HepG2 (cell line): ENCODE measurements around the gene TTN. TPM values are rescaled to one million over a fixed set of nuclear protein-coding genes. Genes with fewer than 3 reads are reported as not detected.

Source experiments
- ATAC-seq: fragments of 200-7000 bp; cut with Tn5 transposase; 3 replicates; pipeline ENCODE4 v1.9.1; 2020; ENCODE audit warnings: mild to moderate bottlenecking, moderate library complexity
- BruUV-seq: library from RNA; stranded (reverse); fragments of 400-500 nt; replicated peaks from 2 replicates; lab custom pipeline; 2021; lab: Mats Ljungman, UMichigan
- CTCF ChIA-PET: fragments of 300-600 bp; formaldehyde crosslinking; extraction: SDS; loops from one replicate; lab custom pipeline; 2021; ENCODE audit warnings: low total read pairs, inconsistent platforms, low intra/inter-chr PET ratio; lab: Yijun Ruan, JAX
- POLR2A ChIA-PET: fragments of 350-600 bp; sonication (Branson Sonifier 250); formaldehyde crosslinking; loops from one replicate; lab custom pipeline; 2020; ENCODE audit warnings: antibody characterized with exemption, inconsistent platforms; lab: Yijun Ruan, JAX
- DNase-seq: peaks from one replicate; pipeline ENCODE4 v3.0.0-alpha.2; 2015; ENCODE audit warnings: low spot score
- FAIRE-seq: peaks from 3 replicates; lab custom pipeline; 2011; peaks lifted over from hg19 to GRCh38; lab: Jason Lieb, UNC
- H2AFZ ChIP-seq: one replicate; pipeline ENCODE4 v1.6.1; 2011; ENCODE audit warnings: low read length, inconsistent platforms
- H3K27ac ChIP-seq: fragments of 300-600 bp; 3 replicates; pipeline ENCODE4 v1.8.0; 2011; ENCODE audit warnings: mixed run types, mild to moderate bottlenecking, mixed read lengths, low read length, inconsistent platforms; ENCODE audit not compliant: insufficient read depth; ENCODE audit errors: extremely low read length
- H3K27me3 ChIP-seq, 2 experiments: fragments of 200-600 bp in 1 of 2; 2 replicates in 1 of 2; 3 replicates in 1 of 2; pipeline versions ENCODE4 v1.6.0 to v1.8.0; 2011; ENCODE audit warnings: low read length in 2 of 2, mild to moderate bottlenecking in 2 of 2, moderate library complexity in 2 of 2, inconsistent platforms in 1 of 2; ENCODE audit not compliant: insufficient read depth in 2 of 2, control insufficient read depth in 1 of 2
- H3K36me3 ChIP-seq, 2 experiments: fragments of 200-600 bp in 1 of 2; replicated peaks in 1 of 2; 2 replicates in 1 of 2; 3 replicates in 1 of 2; pipeline versions ENCODE4 v1.5.1 to v1.8.0; 2011; ENCODE audit warnings: low read length in 2 of 2, inconsistent platforms in 1 of 2; ENCODE audit not compliant: insufficient read depth in 2 of 2, control insufficient read depth in 1 of 2
- H3K4me1 ChIP-seq: 2 replicates; pipeline ENCODE4 v1.5.1; 2012; ENCODE audit warnings: low read length, inconsistent platforms; ENCODE audit not compliant: insufficient read depth
- H3K4me2 ChIP-seq: 2 replicates; pipeline ENCODE4 v1.6.0; 2011; ENCODE audit warnings: low read depth, low read length, inconsistent platforms
- H3K4me3 ChIP-seq, 3 experiments: fragments of 200-600 bp in 1 of 3; sonication (generic), shearing (Covaris generic) in 1 of 3; replicated peaks in 1 of 3; 2 replicates each; pipeline ENCODE4 v1.5.1; 2011 to 2016; ENCODE audit warnings: low read length in 3 of 3, inconsistent platforms in 2 of 3, low read depth in 2 of 3, mild to moderate bottlenecking in 2 of 3, control low read depth in 1 of 3, mixed read lengths in 1 of 3; ENCODE audit not compliant: insufficient read depth in 1 of 3
- H3K79me2 ChIP-seq: one replicate; pipeline ENCODE4 v1.6.1; 2011; ENCODE audit warnings: low read length, inconsistent platforms; ENCODE audit not compliant: insufficient read depth
- H3K9ac ChIP-seq: 2 replicates; pipeline ENCODE4 v1.6.0; 2011; ENCODE audit warnings: mild to moderate bottlenecking, low read depth, low read length, inconsistent platforms; ENCODE audit not compliant: insufficient read depth
- H3K9me3 ChIP-seq: 2 replicates; pipeline ENCODE4 v1.5.1; 2012; ENCODE audit warnings: mild to moderate bottlenecking, low read length
- H4K20me1 ChIP-seq: 2 replicates; pipeline ENCODE4 v1.6.0; 2011; ENCODE audit warnings: inconsistent platforms, mild to moderate bottlenecking, low read length, moderate library complexity; ENCODE audit not compliant: insufficient read depth
- ATF5 ChIP-seq: sonication (generic); formaldehyde crosslinking; IDR thresholded peaks from 2 replicates; pipeline ENCODE4 v1.4.0; 2020; ENCODE audit warnings: mild to moderate bottlenecking, low read depth, missing genetic modification reagents
- CEBPB ChIP-seq: IDR thresholded peaks from 2 replicates; pipeline ENCODE4 v1.6.1; 2011; ENCODE audit warnings: low read depth, low read length, improper control_type of control experiment, borderline replicate concordance
- CEBPG ChIP-seq: IDR thresholded peaks from 2 replicates; pipeline ENCODE4 v1.6.1; 2016
- CHD4 ChIP-seq: fragments of 200-600 bp; sonication (generic); IDR thresholded peaks from 2 replicates; pipeline ENCODE4 v1.7.0; 2017; ENCODE audit warnings: mild to moderate bottlenecking, low read length, borderline replicate concordance
- HES4 ChIP-seq: sonication (generic); formaldehyde crosslinking; IDR thresholded peaks from 2 replicates; pipeline ENCODE4 v1.9.0; 2021; ENCODE audit warnings: mild to moderate bottlenecking, missing genetic modification reagents, borderline replicate concordance
- PRMT3 ChIP-seq: sonication (generic); formaldehyde crosslinking; IDR thresholded peaks from 2 replicates; pipeline ENCODE4 v1.8.1; 2022; ENCODE audit warnings: low read depth, mild to moderate bottlenecking, moderate library complexity, missing genetic modification reagents, borderline replicate concordance
- RAD51 ChIP-seq: fragments of 450-650 bp; IDR thresholded peaks from 2 replicates; pipeline ENCODE4 v1.6.1; 2016; ENCODE audit warnings: borderline replicate concordance
- SMC3 ChIP-seq: IDR thresholded peaks from 2 replicates; pipeline ENCODE4 v1.6.1; 2011; ENCODE audit warnings: low read length, improper control_type of control experiment
- ZBTB26 ChIP-seq: IDR thresholded peaks from 2 replicates; pipeline ENCODE4 v1.6.1; 2016; ENCODE audit warnings: missing compliant biosample characterization, missing genetic modification reagents, borderline replicate concordance
- ZNF496 ChIP-seq: sonication (generic); formaldehyde crosslinking; IDR thresholded peaks from 2 replicates; pipeline ENCODE4 v1.8.1; 2023; ENCODE audit warnings: mild to moderate bottlenecking, moderate library complexity, missing genetic modification reagents; ENCODE audit not compliant: insufficient replicate concordance
- ZNF713 ChIP-seq: sonication (generic); formaldehyde crosslinking; IDR thresholded peaks from 2 replicates; pipeline ENCODE4 v1.4.0; 2020; ENCODE audit warnings: mild to moderate bottlenecking, missing genetic modification reagents
- WGBS: methylation state at CpG from one replicate; pipeline ENCODE4 v1.1.6; 2017; ENCODE audit warnings: low lambda C conversion rate; 5-methylcytosine and 5-hydroxymethylcytosine counted together
- in situ Hi-C: cut with HindIII; loops from 2 replicates; pipeline ENCODE4 v1.10.0; 2017; ENCODE audit warnings: low pct_unique_long_range_greater_than_20kb; ENCODE audit not compliant: extremely low pct_ligation_motif_present
- intact Hi-C: fragments of 100-400 bp; cut with micrococcal nuclease; formaldehyde crosslinking; loops from one replicate; pipeline ENCODE4 v1.10.0; 2022; ENCODE audit not compliant: unreplicated experiment
- polyA plus RNA-seq, 8 experiments: library from polyadenylated mRNA; depleted of rRNA in 3 of 8; stranded (reverse) in 7 of 8; unstranded in 1 of 8; fragments of >200 nt; fragmentation: Illumina TruSeq in 4 of 8; extraction: Trizol in 4 of 8; gene quantifications; 2 replicates each; pipeline versions ENCODE4 v1.2.1 to v1.2.3, GENCODE V29; 2011 to 2016; ENCODE audit warnings: low read depth in 4 of 8, missing spikeins in 1 of 8, mixed read lengths in 1 of 8; ENCODE audit not compliant: insufficient read depth in 1 of 8
- total RNA-seq, 5 experiments: library from RNA; depleted of rRNA; stranded (reverse); fragments of >200 nt; fragmentation: Illumina TruSeq; extraction: Trizol; gene quantifications; 2 replicates each; pipeline ENCODE4 v1.2.3, GENCODE V29; 2016; ENCODE audit warnings: low read depth in 1 of 5

Gene TTN
- total and polyA plus RNA-seq, 2 of the 13 experiments (the other 11 are each of a cell fraction or from before 2014, with no cell fraction given), result under 0.01 TPM

GRCh38 chr2:178732913-178733312 lies 74.3 kb downstream of the TTN start:
- Histone ChIP-seq H3K27ac (no peak overlapping the region), H3K4me3 (no peak overlapping the region), H3K4me1 (no peaks in the 10 kb centered on the region), H3K79me2 (no peaks in the 10 kb centered on the region), H3K4me2 (no peak overlapping the region), H4K20me1 (no peaks in the 10 kb centered on the region), H2AFZ (no peak overlapping the region), H3K27me3 (0 out of 5 replicates have a peak, but pooled peaks cover 0 to 5% of the 10 kb centered on the region in 2 experiments), H3K9me3 (no peaks in the 10 kb centered on the region), H3K9ac (no peak overlapping the region), H3K36me3 (no peaks in the 10 kb centered on the region)
- ChIA-PET POLR2A (no interaction called here), CTCF (no interaction called here)
- BruUV-seq, result no TSS peak
- in situ Hi-C loops (no loop called here), intact Hi-C loops (no loop called here)
- no peak for DNase-seq
- WGBS, result 32% methylated on average over 3 of the region's 3 CpGs
- ATAC-seq, result no peak
- TF ChIP-seq CEBPB (peak; percentile 89), CEBPG (CRISPR knock-in tag) (peak; percentile 71), ATF5 (CRISPR knock-in tag) (no peak), SMC3 (0 out of 2 replicates have a peak, but pooled peaks have one; percentile 4)
- FAIRE-seq, result no peak

GRCh38 chr2:178731300-178731699 lies 75.9 kb downstream of the TTN start:
- 0% methylated on average over 5 of the region's 5 CpGs for WGBS
- Histone ChIP-seq H3K4me3 (no peak overlapping the region), H3K36me3 (no peaks in the 10 kb centered on the region), H3K4me2 (no peak overlapping the region), H2AFZ (no peak overlapping the region), H3K4me1 (no peaks in the 10 kb centered on the region), H3K27ac (no peak overlapping the region), H3K9me3 (no peaks in the 10 kb centered on the region), H4K20me1 (no peaks in the 10 kb centered on the region), H3K27me3 (0 out of 5 replicates have a peak, but pooled peaks cover 0 to 5% of the 10 kb centered on the region in 2 experiments), H3K9ac (no peak overlapping the region), H3K79me2 (no peaks in the 10 kb centered on the region)
- FAIRE-seq, result no peak
- ATAC-seq, result no peak
- CTCF ChIA-PET, result no interaction called here
- BruUV-seq, result no TSS peak
- TF ChIP-seq ZNF713 (CRISPR knock-in tag) (no peak), RAD51 (no peak), ZBTB26 (CRISPR knock-in tag) (no peak), ZNF496 (CRISPR knock-in tag) (no peak), CHD4 (no peak), HES4 (CRISPR knock-in tag) (no peak), PRMT3 (no peak)
- intact Hi-C loops, result no loop called here
- no peak for DNase-seq
- in situ Hi-C loops, result no loop called here
- POLR2A ChIA-PET, result no interaction called here
